HuH-7 (cell line): Measurements from ENCODE around the gene PEAK1.
"Not testable (repeated sequence)": the region's sequence is repeated elsewhere in the genome, so short reads cannot be mapped to it uniquely, and the experiment has no call there.

ENCODE experiments used
- DNase-seq: peaks from one replicate; pipeline ENCODE4 v3.0.0; 2011; ENCODE audit warnings: low spot score

Gene PEAK1

DNA sequence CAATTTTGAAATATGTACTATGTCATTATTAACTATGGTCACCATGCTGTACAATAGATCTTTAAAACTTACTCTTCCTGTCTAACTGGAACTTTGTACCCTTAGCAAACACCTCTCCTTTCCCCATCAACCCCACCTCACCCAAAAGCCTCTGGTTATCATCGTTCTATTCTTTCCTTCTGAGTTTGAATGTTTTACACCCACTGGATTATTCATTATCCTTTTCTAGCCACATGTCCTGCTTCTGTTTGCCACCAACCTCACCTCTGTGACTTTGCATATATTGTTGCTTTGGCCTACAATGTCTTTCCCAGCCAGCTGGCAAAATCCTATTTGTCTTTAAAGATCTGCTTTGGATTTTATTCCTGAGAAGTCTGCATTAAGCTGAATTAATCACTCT lies 246.4 kb downstream of the PEAK1 start:
- peak; percentile 41 for DNase-seq

DNA sequence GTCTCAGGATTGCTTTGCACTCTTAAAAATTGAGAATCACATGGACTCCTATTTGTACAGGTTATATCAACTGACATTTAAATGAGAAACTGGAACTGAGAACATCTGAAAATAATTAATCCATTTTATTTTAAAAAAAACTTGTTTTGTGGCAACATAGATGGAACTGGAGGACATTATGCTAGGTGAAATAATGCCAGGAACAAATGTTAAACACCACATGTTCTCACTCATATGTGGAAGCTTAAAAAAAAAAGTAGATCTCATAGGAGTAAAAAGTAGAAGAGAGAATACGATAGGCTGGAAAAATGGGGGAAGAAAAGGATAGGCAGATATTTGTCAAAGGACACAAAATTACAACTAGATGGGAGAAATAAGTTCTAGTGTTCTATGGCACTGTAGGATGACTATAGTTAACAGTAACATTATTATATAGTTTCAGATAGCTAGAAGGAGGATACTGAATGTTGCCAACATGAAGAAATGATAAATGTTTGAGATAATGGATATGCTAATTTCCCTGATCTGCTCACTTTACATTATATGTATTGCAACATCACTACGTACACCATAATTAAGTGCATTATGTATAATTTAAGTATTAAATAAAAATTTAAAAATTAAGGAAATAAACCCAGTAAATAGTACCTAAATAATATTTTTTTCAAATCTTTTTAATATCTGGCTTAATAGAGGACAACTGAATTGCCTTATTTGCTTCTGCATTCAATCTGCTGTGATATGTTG lies 248.5 kb downstream of the PEAK1 start:
- no peak for DNase-seq

DNA sequence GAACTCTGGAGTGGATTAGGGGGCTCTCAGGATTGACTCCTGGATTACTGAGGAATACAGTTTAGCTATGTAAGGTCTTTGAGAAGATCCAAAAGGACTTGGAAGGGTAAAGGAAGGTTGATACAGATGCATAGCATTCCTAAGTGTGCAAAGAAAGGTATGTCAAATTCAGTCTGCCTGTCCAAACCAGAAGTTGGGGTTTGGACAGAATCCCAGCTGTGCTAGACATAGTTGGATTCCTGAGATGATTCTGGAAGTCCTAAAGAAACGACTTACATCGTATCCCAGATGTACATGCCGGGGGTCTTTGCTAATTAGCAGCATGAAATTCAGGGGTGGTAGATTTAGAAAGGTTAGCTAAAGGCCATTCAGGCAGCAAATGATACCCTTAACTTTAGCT lies 251.3 kb downstream of the PEAK1 start:
- no peak for DNase-seq

DNA sequence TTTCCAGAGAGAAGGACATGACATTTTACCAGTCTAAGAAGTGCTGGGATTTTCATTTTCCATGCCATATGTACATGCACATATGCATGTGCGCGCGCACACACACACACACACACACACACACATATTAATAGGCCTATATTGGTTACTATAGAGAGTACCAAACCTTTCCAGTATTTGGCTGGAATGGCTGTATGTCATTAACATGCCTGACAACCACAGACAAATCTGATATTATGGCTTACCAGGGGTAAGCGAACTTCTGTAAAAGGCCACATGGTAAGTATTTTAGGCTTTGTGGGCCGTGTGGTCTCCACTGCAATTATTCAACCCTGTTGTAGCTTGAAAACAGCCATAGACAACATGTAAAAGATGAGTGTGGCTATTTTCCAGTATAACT lies 251.8 kb downstream of the PEAK1 start:
- DNase-seq, result no peak

DNA sequence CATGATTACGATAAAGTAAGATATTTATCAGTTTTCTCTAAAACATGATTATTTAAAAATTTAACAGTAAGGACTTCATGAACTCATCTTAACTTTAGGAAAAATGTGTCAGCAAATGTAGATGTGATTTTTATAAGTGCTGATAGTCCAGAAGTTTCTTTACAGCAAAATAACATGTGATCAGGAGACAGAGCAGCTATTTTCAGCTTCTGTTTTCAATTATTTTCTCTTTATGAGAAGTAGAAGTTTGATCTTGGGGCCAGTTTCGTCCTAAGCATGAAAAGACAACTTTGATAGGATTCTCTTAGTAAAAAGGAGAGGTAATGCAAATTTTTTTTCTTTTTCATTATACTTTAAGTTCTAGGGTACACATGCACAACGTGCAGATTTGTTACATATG lies 252.5 kb downstream of the PEAK1 start:
- DNase-seq, result no peak

DNA sequence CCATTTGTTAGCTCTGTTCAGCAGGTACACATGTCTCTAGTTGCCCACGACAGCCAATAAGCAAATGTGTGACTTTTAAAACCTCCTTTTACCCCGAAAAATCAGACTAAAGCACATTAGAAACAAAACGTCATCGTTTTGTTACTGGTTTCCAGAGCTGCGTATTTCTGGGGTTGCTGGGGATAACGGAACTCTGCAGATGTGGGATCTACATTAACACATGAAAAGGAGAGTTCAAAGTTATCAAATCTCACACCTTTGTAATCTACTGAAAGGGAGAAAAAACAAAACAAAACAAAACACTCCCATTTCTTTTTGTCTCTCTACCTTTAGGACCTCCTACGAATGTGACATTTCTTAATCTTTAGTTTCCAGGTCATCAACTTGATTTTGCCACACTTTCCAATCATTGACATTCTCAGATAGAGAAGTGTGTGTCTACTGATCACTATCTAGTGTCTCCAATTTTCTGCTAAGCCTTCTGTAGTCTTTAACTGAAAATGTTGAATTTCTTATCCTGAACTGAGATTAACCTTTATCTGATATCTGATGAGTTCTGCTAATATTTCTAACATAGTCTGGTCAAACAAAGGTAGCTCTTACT lies 256.0 kb downstream of the PEAK1 start:
- DNase-seq, result no peak

DNA sequence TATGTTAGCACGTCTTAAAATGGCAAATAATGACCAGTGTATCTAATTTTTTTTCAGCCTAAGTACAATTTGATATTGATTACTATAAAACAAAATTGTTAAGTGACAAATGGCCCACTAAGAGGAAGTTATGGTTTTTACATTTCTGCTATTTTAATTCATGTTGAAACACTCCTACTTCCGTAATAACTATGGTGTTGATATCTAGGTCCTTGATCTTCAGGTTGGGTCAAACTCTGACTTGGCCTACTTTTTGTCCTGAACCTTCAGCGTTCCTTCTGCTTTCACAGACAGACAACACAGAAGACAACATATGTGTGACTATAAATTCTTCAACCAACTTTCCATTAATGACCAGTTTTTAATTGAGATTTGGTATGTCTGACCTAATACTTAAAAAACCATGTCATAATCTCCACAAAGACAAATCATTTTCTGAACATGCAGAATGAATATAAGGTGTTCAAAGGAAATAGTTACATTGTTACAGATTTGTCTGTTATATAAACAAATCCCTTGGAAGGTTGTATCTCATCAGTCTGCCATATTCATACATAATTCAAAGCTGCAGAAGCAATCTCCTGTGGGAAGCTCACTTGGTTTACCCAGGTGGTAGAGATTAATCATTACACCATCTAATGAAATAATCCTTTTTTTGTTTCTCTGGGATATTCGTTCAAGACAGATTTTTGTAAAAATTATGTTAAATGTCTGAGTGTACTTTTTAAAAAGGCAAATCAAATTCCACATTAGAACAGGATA lies 256.9 kb downstream of the PEAK1 start:
- DNase-seq, result no peak

DNA sequence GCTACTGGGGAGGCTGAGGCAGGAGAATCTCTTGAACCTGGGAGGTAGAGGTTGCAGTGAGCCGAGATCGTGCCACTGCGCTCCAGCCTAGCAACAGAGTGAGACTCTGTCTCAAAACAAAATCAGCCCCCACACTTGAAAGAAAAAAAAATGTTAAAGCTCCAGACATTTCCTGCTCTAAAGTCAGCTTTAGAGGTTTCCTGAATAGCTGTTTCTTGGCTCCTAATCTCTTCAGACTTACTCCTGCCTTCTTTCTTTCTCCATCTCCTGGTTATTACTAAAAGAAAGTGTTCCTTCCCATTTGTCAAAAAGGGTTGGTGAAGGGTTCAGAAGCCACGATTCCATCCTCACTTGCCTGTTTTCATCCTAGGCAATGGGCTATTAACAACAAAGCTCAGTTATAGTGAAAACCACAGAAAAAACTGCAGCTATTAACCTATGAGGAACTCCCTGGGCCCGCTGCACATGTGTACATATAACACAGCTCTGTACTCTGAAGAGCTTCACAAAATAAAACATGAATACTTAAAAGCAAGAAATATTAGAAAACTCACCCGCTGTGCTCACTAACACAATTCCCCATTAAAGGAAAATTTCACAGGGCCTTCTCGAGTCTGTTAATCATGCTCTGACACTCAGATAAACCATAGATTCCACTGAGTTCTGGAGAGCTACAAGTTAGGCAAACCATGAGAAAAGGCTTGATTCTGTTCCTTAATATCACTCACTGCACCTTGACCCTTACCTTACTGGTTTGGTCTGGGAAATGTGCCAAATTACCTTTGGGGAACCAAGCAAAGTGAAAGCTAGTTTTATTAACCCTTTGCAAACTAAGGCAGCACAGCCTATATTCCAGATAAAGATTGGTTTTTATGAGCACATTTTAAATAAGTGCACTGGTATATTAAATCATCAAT lies 259.1 kb downstream of the PEAK1 start:
- DNase-seq, result peak; percentile 26

DNA sequence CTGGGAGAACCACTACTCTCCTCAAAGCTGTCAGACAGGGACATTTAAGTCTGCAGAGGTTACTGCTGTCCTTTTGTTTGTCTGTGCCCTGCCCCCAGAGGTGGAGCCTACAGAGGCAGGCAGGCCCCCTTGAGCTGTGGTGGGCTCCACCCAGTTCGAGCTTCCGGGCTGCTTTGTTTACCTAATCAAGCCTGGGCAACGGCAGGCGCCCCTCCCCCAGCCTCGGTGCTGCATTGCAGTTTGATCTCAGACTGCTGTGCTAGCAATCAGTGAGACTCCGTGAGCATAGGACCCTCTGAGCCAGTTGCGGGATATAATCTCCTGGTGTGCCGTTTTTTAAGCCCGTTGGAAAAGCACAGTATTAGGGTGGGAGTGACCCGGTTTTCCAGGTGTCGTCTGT lies 263.9 kb downstream of the PEAK1 start:
- not testable (repeated sequence) for DNase-seq

DNA sequence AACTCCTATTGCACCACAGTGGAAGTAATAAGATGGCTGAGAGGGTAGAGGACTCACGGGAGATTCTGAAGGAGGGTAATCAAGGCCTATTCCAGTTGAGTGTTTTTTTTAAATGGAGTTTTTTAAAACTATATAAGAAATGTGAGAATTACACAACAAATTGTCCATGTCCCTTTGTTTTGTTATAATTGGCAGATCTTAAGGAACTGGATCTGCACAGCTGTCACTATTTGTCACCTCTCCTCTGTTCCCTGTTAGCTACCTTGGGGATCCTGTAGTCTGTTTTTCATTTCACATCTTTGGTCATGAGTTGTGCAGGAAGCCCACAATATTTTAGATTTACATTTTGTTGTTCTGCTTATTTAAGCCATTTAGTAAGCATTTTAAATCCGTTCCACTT lies 271.7 kb downstream of the PEAK1 start:
- DNase-seq, result no peak

DNA sequence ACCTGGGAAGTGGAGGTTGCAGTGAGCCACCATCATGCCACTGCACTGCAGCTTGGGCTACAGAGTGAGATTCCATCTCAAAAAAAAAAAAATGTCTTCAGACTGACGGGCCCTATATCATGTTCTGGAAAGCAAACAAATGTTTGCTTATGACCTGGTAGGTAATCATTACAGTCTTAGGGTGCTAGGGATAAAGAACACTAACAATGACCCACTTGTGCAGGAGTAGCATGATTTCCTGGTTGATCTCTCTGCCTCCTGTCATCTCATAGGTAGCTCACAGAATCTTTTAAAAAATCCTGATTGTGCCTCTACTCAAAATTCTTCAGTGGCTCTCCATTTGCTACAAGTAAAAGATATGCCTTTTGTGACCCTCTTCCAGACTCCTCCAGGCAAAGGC lies 274.5 kb downstream of the PEAK1 start:
- DNase-seq, result peak; percentile 17

DNA sequence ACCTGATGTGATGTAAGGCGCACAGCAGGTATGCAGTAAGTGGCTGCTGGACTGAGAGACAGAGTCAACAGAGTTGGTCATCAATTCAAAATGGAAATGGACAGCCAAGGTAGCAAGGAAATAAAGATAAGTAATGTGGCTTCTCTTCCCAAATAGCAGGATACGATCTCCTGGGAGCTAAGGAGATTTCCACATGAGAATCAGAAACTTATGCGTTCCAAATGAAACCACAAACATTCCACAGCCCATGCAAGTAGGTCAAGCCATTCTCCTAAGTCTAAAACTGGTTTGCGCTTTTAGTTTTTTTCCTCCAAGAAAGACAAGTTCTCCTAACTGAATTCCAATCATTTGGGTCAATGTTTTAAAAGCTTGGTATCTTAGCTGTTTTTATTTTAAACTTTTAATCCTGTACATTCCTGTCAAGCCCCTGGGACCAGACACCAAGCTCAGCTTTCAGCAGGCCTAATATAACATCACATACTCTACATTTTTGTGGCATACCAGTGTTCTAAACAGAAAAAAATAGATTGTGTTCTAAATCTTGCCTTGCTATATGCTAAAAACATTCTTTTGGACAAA lies 275.3 kb downstream of the PEAK1 start:
- no peak for DNase-seq

DNA sequence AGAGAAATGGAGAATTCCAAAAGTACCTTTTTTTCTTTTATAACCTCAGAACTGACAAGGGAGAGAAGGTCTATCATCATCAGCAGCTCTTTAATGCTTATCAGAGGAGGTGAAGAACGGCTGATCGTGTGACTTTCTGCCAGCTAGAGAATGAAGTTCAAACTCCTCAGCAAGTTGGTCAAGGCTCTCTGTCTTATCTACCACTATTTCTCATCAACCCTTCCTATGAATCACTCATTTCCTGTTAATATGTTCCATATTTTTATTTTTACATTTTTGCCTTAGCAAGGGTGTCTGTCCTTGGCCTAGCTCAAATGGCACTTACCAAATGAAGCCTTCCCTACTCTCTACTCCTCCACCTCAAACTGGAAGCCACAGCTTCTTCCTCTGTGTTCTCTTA lies 275.9 kb downstream of the PEAK1 start:
- no peak for DNase-seq

DNA sequence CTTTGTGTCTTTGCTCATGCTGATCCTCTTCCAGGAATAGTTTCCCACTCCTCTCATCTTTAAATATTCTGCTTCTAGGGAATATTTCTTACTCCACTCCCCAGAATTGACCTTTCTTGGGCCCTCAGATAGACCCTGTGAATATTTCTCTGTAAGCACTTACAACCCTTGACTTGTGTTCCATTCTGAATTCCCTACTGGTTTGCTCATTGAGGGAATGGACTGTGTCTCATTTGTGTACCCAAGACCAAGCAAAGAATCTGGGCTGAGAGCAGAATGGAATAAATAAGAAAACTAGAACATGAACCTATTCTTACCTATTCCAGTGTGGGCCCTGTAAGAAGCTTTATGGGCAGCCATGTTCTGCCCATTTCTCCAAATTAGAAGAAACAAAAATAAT lies 276.3 kb downstream of the PEAK1 start:
- DNase-seq, result no peak

DNA sequence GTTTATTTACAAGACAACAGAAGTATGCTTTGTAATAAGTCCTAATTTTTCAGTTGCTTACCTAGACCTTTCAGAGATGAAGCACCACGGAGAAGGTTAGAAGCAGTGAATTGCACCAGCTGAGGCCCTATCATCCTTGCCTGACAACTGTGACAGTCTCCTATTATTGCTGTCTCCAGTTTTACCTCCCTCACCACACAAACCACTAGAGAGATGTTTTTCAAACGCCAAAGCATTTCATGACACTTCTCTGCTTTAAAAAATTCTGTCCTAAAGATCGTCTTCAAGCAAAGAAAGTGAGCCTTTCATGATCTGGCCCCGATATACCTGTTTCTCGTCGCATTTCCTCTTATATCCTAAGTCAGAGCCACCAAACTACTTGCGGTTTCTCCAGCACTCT lies 276.7 kb downstream of the PEAK1 start:
- no peak for DNase-seq

DNA sequence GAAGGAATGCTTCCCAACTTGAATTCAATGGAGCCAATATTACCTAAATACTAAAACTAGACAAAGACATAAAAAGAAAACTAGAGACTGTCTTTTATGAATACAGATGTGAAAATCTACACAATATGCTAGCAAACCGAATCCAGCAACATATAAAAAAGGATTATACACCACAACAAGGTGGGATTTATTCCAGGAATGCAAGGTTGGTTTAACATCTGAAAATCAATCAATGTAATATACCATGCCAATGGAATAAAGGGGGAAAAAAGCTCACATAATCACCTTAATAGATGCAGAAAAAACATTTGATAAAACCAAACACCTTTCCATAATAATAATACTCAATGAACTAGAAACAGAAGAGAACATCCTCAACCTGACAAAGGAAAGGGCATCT lies 279.7 kb downstream of the PEAK1 start:
- DNase-seq, result no peak

DNA sequence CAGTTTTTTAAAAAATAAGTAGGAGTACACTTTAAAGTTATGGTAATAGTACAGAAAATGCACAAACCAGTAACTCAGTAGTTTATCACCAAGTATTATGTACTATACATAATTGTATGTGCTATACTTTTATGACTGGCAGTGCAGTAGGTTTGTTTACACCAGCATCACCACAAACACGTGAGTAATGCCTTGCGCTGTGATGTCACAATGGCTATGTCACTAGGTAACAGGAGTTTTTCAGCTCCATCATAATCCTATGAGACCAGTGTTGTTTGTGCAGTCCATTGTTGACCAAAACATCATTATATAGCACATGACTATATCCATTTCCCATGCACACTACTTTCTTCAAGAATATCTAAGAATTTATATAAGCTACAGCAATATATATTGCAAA lies 280.6 kb downstream of the PEAK1 start:
- DNase-seq, result no peak

DNA sequence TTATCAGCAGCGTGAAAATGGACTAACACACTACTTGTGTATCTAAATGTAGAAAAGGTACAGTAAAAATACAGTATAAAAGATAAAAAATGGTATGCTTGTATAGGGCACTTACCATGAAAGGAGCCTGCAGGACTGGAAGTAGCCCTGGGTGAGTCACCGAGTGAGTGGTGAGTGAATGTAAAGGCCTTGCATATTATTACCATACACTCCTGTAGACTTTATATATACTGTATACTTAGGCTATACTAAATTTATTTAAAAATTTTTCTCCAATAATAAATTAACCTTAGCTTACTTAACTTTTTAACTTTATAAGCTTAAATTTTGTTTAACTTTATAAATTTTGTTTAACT lies 281.8 kb downstream of the PEAK1 start:
- DNase-seq, result no peak

DNA sequence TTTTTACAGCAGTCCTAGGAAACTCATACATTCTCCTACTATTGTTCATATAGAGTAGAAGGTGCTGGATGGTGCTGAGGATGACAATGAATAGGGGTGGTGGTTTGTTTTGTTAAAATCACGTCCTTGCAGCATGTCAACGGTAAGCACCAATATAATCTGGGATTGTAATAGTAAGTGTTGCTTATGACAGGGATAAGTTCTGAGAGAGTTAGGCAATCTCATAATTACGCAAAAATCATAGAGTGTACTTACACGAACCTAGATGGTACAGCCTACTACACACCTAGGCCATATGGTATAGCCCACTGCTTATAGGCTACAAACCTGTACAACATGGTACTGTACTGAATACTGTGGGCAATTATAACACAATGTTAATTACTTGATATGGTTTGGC lies 284.7 kb downstream of the PEAK1 start:
- no peak for DNase-seq

DNA sequence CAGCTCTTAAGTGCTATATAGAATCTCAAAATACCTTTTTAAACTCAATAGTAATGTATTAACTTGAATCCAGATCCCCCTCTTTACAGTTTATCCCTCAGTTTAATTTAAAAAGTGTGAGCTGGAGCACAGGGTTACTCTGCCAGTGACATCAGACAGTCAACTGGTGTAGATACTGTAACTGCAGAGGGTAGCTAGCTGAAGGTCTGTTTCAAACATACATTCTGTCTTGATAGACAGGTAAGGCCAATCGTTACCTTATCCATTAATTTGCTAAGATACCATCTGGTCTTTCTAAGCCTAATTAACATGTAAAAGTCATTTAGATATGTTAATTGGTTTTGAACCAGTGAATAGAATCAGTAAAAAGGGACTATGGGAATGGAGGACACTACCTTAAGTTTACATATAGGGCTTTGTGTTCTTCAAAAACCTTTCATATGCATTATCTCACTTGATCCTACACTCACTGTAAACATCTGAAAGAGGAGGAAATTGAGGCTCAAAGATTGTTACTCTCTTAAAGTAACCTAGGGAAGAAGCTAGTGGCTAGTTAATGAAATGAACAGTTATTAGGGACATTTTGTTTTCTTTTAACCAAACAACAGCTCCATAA lies 289.5 kb downstream of the PEAK1 start:
- DNase-seq, result no peak

DNA sequence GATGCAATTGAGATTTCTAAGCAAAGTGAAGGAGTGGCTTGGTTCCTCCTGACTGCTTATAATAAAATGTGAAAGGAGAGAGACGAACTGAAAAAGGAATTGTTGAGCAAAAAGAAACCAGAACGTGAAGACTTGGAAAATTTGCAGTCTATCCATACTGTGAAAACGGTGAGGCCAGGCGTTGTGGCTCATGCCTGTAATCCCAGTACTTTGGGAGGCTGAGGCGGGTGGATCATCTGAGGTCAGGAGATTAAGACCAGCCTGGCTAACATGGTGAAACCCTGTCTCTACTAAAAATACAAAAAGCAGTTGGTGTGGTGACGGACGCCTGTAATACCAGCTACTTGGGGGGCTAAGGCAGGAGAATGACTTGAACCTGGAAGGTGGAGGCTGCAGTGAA lies 292.3 kb downstream of the PEAK1 start:
- no peak for DNase-seq
